GM23338 (cell line): Measurements from ENCODE around the gene STX10.

Experiments used
- CTCF ChIP-seq, 2 experiments: fragments of 200-600 bp in 1 of 2; sonication (generic) in 1 of 2; conservative IDR thresholded peaks; 2 replicates each; pipeline versions ENCODE4 v1.5.1 to v1.6.1; 2016 to 2017; ENCODE audit warnings: antibody characterized with exemption in 2 of 2, low read depth in 2 of 2, mild to moderate bottlenecking in 2 of 2, moderate library complexity in 1 of 2
- EZH2 ChIP-seq: fragments of 200-600 bp; sonication (generic); IDR thresholded peaks from one replicate; pipeline ENCODE4 v1.8.0; 2017; ENCODE audit warnings: antibody characterized with exemption, mild to moderate bottlenecking, low read depth; ENCODE audit not compliant: unreplicated experiment
- EZH2phosphoT487 ChIP-seq: fragments of 200-600 bp; sonication (generic); IDR thresholded peaks from one replicate; pipeline ENCODE4 v1.8.1; 2018; ENCODE audit warnings: antibody characterized with exemption; ENCODE audit not compliant: unreplicated experiment
- JUNB ChIP-seq: IDR thresholded peaks from one replicate; pipeline ENCODE4 v1.6.1; 2016; ENCODE audit warnings: antibody characterized with exemption; ENCODE audit not compliant: unreplicated experiment
- POLR2AphosphoS5 ChIP-seq: IDR thresholded peaks from 2 replicates; pipeline ENCODE4 v1.6.1; 2016; ENCODE audit warnings: antibody characterized with exemption, low read depth
- STAT1 ChIP-seq: IDR thresholded peaks from one replicate; pipeline ENCODE4 v1.6.1; 2016; ENCODE audit warnings: antibody characterized with exemption; ENCODE audit not compliant: unreplicated experiment

DNA sequence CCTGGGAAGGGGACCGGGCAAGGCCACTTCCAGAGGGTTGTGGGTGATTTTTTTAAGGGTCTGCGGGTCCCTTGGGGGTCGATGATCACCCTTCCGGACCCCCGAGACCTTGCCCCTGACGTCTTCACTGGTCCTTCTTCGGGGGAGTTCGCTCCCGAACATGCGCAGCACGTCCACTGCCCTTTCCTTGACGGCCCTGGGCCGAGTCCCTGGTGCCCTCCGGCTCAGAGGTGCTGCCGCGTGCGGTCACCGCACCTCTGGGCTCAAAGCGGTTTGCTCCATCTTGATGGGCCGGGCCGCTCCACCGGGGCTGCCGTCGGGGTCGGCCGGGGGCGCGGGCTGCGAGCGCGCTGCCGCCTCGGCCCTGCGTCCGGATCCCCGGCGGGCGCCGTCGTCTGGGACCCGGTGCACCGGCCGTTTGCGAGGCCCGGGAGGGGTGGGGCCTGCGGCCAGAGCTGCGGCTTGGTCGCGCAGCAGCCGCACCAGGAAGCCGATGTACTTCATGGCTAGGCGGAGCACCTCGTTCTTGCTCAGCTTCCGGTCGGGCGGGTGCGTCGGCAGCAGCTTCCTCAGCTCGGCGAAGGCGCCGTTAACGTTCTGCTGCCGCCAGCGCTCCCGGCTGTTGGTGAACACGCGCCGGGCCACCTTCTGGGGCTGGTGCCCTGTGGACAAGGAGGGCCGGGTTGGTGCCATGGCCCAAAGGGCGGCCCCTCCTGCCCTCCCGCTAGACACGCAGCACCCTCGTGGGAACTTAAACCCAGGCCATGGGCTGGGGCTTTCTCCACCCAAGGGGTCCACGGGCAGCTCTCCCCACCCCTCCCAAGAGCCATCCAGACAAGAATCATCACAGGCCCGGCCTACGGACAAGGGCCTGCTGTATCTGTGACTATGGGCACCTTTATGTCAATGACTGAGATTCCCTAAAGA, 50.8 kb downstream of the STX10 start:
- no peak for TF ChIP-seq POLR2AphosphoS5
- no peak for TF ChIP-seq CTCF (conservative IDR thresholded peaks at IDR 0.05; ENCODE audit: low read depth in 2 of 2)
- peak; percentile 72 for TF ChIP-seq EZH2
- no peak for TF ChIP-seq EZH2phosphoT487
- no peak for TF ChIP-seq JUNB
- TF ChIP-seq STAT1 = no peak
